ENCODE results near the gene SLC39A7.

The SLC39A7 gene

GRCh38 chr6:33166363-33166762 lies 34.3 kb upstream of the SLC39A7 start:
- H3K9ac ChIP-seq (ENCODE audit: insufficient read length, low read depth) = no peak overlapping the region
- no peak overlapping the region for H3K4me3 ChIP-seq (ENCODE audit: insufficient read length, low read depth)
- TF ChIP-seq SUZ12 (IDR thresholded peaks at IDR 0.05; ENCODE audit: extremely low read depth, insufficient read depth, insufficient read length) = no peak
- no peak for TF ChIP-seq ZNF274 (IDR thresholded peaks at IDR 0.05; ENCODE audit: low read depth, low read length)
- no peak for TF ChIP-seq YY1 (IDR thresholded peaks at IDR 0.05; ENCODE audit: insufficient read depth, insufficient read length)
- H3K27me3 ChIP-seq (ENCODE audit: insufficient read depth, insufficient read length) = peaks cover 8% of the 10 kb centered on the region
- no peak for DNase-seq (ENCODE audit: low read depth, low spot score)
- no peaks in the 10 kb centered on the region for H3K9me3 ChIP-seq (ENCODE audit: insufficient read depth, low read length)
- H3K4me1 ChIP-seq (ENCODE audit: insufficient read depth, insufficient read length) = peaks cover 2% of the 10 kb centered on the region
- H3K36me3 ChIP-seq (ENCODE audit: insufficient read depth, insufficient read length, low read length) = no peaks in the 10 kb centered on the region

- H3K36me3 ChIP-seq (ENCODE audit: insufficient read depth, insufficient read length, low read length) = no peaks in the 10 kb centered on the region
- H3K4me3 ChIP-seq (ENCODE audit: insufficient read length, low read depth) = no peak overlapping the region
- TF ChIP-seq YY1 (IDR thresholded peaks at IDR 0.05; ENCODE audit: insufficient read depth, insufficient read length) (no peak), ZNF274 (IDR thresholded peaks at IDR 0.05; ENCODE audit: low read depth, low read length) (no peak), SUZ12 (IDR thresholded peaks at IDR 0.05; ENCODE audit: extremely low read depth, insufficient read depth, insufficient read length) (no peak)
- H3K27me3 ChIP-seq (ENCODE audit: insufficient read depth, insufficient read length) = peaks cover 7% of the 10 kb centered on the region
- H3K4me1 ChIP-seq (ENCODE audit: insufficient read depth, insufficient read length) = peaks cover 2% of the 10 kb centered on the region
- no peak for DNase-seq (ENCODE audit: low read depth, low spot score)
- no peaks in the 10 kb centered on the region for H3K9me3 ChIP-seq (ENCODE audit: insufficient read depth, low read length)
- no peak overlapping the region for H3K9ac ChIP-seq (ENCODE audit: insufficient read length, low read depth)
Measured at GRCh38 chr6:33166811-33167210, 33.9 kb upstream of the SLC39A7 start.

GRCh38 chr6:33167374-33168283 lies 33.0 kb upstream of the SLC39A7 start:
- no peak for TF ChIP-seq ZNF274 (IDR thresholded peaks at IDR 0.05; ENCODE audit: low read depth, low read length)
- no peak for TF ChIP-seq SUZ12 (IDR thresholded peaks at IDR 0.05; ENCODE audit: extremely low read depth, insufficient read depth, insufficient read length)
- no peak for TF ChIP-seq YY1 (IDR thresholded peaks at IDR 0.05; ENCODE audit: insufficient read depth, insufficient read length)
- H3K9ac ChIP-seq (ENCODE audit: insufficient read length, low read depth) = no peak overlapping the region
- no peaks in the 10 kb centered on the region for H3K9me3 ChIP-seq (ENCODE audit: insufficient read depth, low read length)
- no peaks in the 10 kb centered on the region for H3K27me3 ChIP-seq (ENCODE audit: insufficient read depth, insufficient read length)
- no peak overlapping the region for H3K4me3 ChIP-seq (ENCODE audit: insufficient read length, low read depth)
- no peak for DNase-seq (ENCODE audit: low read depth, low spot score)
- no peaks in the 10 kb centered on the region for H3K36me3 ChIP-seq (ENCODE audit: insufficient read depth, insufficient read length, low read length)
- H3K4me1 ChIP-seq (ENCODE audit: insufficient read depth, insufficient read length) = no peaks in the 10 kb centered on the region

- Histone ChIP-seq H3K9me3 (ENCODE audit: insufficient read depth, low read length) (no peaks in the 10 kb centered on the region), H3K9ac (ENCODE audit: insufficient read length, low read depth) (no peak overlapping the region), H3K4me1 (ENCODE audit: insufficient read depth, insufficient read length) (no peaks in the 10 kb centered on the region), H3K27me3 (ENCODE audit: insufficient read depth, insufficient read length) (no peaks in the 10 kb centered on the region), H3K36me3 (ENCODE audit: insufficient read depth, insufficient read length, low read length) (no peaks in the 10 kb centered on the region), H3K4me3 (ENCODE audit: insufficient read length, low read depth) (no peak overlapping the region)
- no peak for TF ChIP-seq YY1 (IDR thresholded peaks at IDR 0.05; ENCODE audit: insufficient read depth, insufficient read length)
- TF ChIP-seq SUZ12 (IDR thresholded peaks at IDR 0.05; ENCODE audit: extremely low read depth, insufficient read depth, insufficient read length) = no peak
- TF ChIP-seq ZNF274 (IDR thresholded peaks at IDR 0.05; ENCODE audit: low read depth, low read length) = no peak
- DNase-seq (ENCODE audit: low read depth, low spot score) = no peak
Measured at GRCh38 chr6:33168284-33168601, 32.4 kb upstream of the SLC39A7 start.

GRCh38 chr6:33168639-33169038 lies 32.0 kb upstream of the SLC39A7 start:
- TF ChIP-seq ZNF274 (IDR thresholded peaks at IDR 0.05; ENCODE audit: low read depth, low read length) (no peak), YY1 (IDR thresholded peaks at IDR 0.05; ENCODE audit: insufficient read depth, insufficient read length) (no peak), SUZ12 (IDR thresholded peaks at IDR 0.05; ENCODE audit: extremely low read depth, insufficient read depth, insufficient read length) (no peak)
- DNase-seq (ENCODE audit: low read depth, low spot score) = no peak
- H3K9me3 ChIP-seq (ENCODE audit: insufficient read depth, low read length) = no peaks in the 10 kb centered on the region
- no peak overlapping the region for H3K9ac ChIP-seq (ENCODE audit: insufficient read length, low read depth)
- H3K27me3 ChIP-seq (ENCODE audit: insufficient read depth, insufficient read length) = no peaks in the 10 kb centered on the region
- no peaks in the 10 kb centered on the region for H3K4me1 ChIP-seq (ENCODE audit: insufficient read depth, insufficient read length)
- H3K36me3 ChIP-seq (ENCODE audit: insufficient read depth, insufficient read length, low read length) = no peaks in the 10 kb centered on the region
- no peak overlapping the region for H3K4me3 ChIP-seq (ENCODE audit: insufficient read length, low read depth)

- TF ChIP-seq SUZ12 (IDR thresholded peaks at IDR 0.05; ENCODE audit: extremely low read depth, insufficient read depth, insufficient read length) = no peak
- TF ChIP-seq YY1 (IDR thresholded peaks at IDR 0.05; ENCODE audit: insufficient read depth, insufficient read length) = no peak
- no peak for TF ChIP-seq ZNF274 (IDR thresholded peaks at IDR 0.05; ENCODE audit: low read depth, low read length)
- Histone ChIP-seq H3K9me3 (ENCODE audit: insufficient read depth, low read length) (no peaks in the 10 kb centered on the region), H3K36me3 (ENCODE audit: insufficient read depth, insufficient read length, low read length) (no peaks in the 10 kb centered on the region), H3K4me3 (ENCODE audit: insufficient read length, low read depth) (no peak overlapping the region), H3K27me3 (ENCODE audit: insufficient read depth, insufficient read length) (no peaks in the 10 kb centered on the region), H3K9ac (ENCODE audit: insufficient read length, low read depth) (no peak overlapping the region), H3K4me1 (ENCODE audit: insufficient read depth, insufficient read length) (no peaks in the 10 kb centered on the region)
- no peak for DNase-seq (ENCODE audit: low read depth, low spot score)
Measured at GRCh38 chr6:33169291-33170175, 31.1 kb upstream of the SLC39A7 start.

All from NT2/D1 (cell line).